ENCODE data around the gene RIPOR3.
A peak's percentile ranks its signal among the peaks of the same experiment; 100 is the strongest.

RIPOR3 gene, protein sequence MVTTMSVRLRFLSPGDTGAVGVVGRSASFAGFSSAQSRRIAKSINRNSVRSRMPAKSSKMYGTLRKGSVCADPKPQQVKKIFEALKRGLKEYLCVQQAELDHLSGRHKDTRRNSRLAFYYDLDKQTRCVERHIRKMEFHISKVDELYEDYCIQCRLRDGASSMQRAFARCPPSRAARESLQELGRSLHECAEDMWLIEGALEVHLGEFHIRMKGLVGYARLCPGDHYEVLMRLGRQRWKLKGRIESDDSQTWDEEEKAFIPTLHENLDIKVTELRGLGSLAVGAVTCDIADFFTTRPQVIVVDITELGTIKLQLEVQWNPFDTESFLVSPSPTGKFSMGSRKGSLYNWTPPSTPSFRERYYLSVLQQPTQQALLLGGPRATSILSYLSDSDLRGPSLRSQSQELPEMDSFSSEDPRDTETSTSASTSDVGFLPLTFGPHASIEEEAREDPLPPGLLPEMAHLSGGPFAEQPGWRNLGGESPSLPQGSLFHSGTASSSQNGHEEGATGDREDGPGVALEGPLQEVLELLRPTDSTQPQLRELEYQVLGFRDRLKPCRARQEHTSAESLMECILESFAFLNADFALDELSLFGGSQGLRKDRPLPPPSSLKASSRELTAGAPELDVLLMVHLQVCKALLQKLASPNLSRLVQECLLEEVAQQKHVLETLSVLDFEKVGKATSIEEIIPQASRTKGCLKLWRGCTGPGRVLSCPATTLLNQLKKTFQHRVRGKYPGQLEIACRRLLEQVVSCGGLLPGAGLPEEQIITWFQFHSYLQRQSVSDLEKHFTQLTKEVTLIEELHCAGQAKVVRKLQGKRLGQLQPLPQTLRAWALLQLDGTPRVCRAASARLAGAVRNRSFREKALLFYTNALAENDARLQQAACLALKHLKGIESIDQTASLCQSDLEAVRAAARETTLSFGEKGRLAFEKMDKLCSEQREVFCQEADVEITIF

DNA sequence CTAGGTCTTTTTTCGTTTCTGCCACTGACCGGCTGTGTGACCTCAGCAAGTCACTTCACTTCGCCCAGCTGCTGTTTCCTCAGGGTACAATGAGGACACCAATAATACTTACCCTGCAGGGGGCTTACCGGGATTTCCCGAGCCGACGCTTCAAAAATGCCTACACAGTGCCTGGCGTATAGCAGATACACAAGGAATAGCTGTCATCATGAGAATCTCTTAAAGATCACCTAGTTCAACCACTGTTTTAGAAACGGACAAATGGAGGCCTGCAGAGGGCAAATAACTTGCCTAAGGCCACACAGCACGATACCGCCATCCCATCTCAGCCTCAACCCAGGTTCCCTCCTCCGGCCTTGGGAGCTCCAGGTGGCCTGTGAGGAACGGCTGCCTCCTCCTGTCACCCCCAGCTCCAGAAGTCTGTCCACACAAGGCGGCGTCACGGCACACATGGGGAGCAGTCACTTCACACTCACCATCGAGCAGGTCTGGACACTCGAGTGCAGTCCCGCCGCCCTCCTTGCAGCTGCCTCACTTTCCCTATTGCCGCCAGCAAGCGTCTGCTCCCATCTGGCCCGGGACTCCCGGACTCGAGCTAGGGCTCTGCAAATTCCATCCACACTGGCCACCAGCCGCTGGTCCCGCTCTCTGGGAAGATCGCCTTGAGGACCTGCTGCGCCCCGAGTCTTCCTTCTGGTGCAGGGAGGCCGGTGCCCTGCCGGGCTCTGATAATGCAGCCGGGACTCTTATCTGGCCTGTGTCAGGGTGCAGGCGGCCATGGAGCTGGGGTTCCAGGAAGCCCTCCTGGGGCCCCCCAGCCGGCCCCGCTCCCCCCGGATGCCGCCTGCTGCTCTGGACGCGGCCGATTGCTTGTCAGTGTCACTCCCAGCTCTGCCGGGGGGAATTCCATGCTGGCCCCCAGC is at the start of gene RIPOR3:
TSS of gene RIPOR3 (minus strand) at position 893 of the 923 bp plus-strand sequence. CDS start at position 479, 414 bp downstream.
- no peak for DNase-seq

DNA sequence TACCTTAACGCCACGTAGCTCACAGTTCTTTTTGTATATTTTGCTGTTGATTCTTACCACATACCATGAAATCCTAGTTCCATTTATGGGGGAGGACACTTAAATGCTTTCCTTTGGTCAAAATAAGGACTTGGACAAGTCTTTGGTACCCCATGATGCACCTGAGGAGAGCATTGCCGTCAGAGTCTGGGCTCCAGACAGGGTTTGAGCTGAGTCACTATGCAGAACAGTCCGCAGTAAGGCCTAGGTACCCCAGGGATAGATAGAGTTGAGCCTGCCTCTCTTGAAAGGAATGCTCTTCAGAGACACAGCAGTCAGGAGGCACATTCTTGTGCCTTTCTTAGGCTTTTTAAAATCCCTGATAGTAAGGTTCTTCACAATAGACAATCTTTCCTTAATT is 46.0 kb upstream of the RIPOR3 start:
- DNase-seq: no peak

DNA sequence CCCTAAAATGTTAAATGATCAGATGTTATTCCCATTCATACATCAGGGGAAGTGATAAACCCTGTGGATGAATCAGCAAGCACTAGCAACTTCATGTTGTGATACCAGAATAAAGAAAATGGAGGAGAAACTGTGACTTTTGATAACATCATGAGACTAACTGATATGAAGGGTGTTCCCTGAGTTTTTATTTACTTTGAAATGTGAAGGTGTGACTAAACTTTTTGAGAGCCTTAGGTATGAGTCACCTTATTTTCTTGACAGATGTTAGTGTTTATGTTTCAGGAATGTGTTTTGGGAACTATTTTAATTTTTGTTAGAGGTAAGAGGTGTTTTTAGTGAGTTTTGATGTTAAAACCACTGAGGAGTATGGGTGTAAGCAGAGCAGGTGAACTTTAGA is 44.5 kb upstream of the RIPOR3 start:
- no peak for DNase-seq

DNA sequence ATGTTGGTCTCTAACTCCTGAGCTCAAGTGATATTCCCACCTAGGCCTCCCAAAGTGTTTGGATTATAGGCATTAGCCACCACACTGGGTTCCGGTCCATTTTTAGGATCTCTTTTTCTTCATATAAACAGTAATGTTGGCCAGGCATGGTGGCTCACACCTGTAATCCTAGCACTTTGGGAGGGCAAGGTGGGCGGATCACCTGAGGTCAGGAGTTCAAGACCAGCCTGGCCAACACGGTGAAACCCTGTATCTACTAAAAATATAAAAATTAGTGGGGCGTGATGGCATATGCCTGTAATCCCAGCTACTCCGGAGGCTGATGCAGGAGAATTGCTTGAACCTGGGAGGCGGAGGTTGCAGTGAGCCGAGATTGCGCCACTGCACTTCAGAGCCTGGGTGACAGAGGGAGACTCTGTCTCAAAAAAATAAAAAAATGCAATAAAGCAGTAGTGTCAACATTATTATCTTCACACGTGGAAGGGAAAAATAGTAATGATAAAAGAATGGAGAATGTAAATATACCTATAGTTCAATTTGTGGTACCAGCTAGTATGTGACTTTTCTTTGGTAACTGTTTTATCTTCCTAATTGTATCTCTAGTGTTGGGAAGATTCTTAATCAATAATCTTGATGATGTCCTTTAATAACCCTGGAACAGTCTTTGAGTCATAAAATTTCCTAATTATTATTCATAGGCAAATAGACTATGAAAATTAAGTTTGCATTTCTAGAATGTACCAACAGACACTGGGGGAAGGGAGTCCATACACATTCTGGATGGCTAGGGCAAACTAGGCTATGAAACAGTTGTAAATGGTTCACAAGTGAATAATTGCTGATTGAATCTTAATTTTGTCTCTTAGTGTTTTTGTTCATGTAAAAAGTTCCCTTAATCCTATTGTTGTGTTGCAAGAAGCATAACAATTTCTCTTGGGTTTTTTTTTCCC is 43.7 kb upstream of the RIPOR3 start:
- no peak for DNase-seq

DNA sequence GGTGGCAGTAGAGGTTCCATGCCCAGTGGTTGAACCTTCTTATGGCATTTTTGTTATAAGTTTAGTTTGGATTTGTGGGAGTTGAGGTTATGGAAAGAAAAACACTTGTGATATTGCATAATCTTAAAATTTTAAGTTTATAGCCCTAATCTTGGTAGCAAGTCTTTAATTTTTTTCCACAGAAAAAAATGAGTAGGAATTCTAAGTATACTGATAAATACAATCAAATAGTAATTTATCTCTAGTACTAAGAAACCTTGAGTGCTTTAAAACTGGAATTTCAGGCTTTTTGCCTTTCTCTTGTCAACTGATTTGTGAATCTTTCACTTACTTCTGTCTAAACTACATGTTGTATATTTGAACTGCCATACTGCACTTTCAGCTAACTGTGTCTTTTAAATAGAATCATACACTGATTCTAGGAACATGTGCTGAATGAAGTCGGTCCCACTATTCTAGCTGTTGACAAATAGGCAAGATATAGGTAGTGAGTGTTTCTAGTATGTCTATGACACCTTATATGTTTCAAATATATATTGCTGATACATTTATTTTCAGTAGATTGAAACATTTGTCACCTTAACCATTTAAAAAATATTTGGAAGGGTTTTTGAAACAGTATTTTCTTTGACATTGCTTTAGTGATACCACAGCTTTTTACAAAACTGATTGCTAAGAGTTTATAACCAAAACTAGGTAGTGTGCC is 42.5 kb upstream of the RIPOR3 start:
- no peak for DNase-seq

DNA sequence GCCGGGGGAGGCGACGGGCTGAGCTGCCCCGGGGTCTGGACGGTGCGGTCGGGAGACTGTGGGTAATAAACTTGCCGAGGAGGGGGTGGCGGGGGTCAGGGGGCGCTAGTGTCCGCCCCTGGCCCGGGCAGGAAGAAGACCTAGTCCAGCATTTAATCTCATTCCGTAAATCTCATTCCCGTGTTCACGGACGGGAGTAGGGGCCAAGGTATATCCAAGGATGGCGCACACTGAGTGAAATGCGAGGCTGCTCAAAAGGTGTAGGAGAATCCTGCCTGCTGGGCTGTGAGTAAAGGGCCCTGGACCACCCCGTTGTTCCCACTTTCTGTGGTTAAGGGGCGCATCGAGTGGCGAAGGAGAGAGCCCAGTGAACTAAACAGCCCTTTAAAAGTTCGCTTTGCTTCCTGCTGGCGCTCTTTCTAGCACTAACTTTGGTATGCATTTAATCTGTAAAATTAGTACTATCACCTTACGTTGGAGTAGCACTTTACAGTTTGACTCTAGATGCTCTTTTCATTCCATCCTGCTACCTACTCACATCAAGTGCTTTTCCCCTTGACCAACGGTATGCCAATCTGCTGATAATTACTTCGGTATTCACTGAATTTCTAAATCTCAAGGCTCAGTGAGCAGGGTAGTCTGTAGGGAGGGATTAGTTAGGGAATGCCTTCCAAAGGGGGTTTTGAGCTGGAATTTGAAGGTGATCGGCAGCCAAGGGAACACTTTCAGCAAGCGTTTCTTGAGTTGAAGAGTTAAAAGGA is 40.8 kb upstream of the RIPOR3 start:
- DNase-seq: peak; percentile 2

DNA sequence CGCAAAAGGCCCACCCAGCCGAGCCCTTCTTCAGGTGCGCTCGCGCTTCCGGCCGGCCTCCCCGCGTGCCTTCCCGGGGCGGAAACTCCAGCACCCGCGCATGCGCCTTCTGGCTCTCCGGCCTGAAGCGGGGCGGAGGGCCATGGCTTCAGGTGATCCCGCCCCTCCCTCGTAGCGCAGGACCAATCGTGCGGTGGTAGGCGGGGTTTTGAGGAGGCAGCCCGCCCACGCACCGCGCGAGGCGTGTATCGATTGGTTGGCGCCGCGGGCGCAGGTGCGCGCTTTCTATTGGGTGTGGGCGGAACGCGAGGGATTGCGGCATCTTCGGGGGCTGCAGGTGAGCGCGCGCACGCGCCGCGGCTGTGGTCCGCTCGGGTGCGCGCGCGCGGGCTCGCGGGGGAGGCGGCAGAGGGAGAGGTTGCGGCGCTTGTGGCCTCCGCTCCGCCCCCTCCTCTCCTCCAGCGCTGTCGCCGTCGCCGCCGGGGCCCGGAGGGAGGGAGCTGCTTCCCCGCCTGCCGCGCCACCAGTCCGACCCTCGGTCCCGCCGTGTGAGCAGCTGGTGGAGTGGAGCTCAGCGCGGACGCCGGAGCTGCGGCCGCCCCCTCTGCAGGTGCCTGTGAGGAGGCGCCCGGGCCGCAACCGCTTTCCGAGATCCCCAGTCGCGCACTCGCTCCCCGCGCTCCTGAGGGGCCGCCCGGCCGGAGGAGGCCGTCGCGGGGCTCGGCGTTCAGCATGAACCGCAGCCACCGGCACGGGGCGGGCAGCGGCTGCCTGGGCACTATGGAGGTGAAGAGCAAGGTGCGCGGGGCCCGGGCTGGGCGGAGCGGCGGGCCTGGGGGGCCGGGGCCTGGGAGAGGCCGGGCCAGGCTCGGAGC is 40.0 kb upstream of the RIPOR3 start, which contains the start of gene PARD6B:
TSS of gene PARD6B (plus strand) at position 526 of the 875 bp plus-strand sequence. CDS start at position 733, 207 bp downstream.
- peak; percentile 99 for DNase-seq

DNA sequence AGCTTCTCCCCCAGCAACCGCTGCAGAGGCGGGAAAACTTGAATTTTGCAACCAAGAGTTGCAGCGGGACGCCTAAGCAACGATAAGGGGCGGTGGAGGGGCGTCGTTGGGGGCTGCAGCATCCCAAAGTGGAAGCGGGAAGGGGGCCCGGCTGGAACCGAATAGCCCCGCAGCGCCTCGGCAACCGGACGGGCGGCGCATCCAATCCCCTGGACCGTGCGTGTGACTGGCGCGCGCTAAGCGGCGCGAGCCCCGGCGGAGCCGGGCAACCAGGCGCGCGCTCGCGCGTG is 39.4 kb upstream of the RIPOR3 start:
- no peak for DNase-seq

DNA sequence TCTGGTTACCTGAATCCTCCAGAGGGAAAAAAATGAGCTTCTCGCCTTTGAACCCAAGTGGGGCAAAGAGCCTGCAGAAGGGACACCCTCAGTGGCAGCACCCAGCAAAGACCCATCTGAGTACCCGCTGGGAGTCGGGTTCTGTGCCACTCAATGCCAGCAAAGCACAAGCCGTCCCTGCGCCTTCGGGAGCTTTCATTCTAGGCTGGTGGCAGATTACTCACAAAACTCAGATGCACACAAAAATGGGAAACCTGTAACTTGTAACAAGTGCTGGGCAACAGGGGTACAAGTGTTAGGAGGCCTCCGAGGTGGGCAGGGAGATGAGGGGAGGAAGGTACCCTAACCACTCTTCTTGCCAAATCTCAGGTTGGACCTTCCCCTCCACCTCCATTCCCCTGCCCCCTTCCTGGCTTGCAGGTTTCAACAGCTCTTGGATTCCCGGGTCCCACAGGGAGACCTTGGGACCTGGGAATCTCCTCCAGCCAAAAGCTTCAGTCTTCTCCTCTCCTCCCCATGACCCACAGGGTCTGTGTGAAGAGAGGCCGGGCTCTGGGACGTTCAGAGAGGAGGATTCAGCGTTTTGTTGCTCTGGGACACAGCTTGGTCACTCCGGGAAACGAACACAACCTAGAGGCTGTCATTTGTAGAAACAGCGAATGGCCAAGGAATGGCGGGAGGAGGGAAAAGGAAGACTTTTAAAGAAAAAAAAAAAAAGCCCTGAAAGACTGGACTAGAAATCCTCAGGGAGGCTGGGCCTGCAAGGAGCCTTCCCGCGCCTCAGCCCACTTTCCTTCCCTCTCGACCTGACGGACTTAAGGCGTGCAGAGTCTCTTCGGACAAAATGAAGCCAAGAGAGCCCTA is 38.8 kb upstream of the RIPOR3 start:
- DNase-seq: no peak

DNA sequence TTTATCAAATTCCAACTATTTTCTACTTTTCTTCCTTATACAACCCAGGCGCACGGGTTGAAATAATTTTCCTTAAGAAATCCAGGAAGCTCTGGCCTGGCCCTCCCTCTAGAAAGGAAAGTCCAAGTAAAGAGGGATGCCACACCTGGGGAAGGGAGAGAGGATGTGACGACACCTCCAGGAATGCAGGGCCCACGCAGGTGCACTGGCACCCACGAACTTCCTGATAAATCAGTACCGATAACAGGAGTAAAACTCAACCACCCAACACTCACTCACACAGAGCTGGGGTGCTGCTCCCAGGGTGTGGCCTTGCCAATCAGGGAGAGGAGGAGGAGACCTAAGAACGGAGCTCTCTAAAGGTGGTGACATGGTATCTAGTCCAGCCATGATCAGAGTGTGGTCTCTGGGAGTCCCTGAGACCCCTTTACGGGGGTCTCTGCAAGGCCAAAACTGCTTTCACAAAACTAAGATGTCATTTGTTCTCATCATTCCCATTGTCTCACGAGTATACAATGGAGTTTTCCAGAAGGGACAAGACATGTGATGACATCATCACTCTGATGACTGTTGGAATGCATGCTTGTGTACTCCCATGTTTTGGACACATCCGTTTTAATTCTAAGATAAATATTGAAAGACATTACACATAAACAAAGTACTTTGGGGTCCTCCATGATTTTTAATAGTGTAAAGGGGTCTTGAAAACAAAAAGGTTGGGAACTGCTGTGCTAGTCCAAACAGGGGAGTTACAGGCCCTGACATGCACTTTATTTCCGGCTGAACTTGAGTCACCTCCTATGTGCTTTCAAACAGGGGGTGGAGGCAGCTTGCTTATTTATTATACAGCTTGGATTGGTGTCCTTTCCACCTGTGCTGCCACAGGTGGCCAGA is 37.9 kb upstream of the RIPOR3 start:
- DNase-seq: no peak

DNA sequence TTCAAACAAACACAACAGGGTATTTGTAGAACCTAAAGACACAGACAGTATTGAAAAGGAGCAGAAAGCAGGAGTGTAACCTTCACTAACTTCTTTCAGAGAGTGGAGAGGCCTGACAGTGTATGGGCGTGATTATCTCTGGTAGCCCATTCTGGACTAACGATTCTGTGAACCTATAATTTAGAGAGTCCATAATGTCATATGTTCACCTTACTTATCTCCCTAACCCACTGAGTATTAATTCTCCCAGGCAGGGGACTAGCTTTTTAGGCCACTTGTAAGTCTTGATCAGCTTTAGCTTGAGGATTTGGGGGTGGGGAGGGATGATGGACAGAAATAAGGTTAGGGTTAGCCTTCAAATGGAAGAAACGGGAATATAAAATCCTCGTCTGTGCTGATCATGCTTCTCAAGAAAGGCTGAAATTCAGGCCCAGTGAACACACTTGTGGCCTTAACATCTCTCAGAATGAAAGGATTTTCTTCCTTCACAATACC is 37.2 kb upstream of the RIPOR3 start:
- DNase-seq: no peak

DNA sequence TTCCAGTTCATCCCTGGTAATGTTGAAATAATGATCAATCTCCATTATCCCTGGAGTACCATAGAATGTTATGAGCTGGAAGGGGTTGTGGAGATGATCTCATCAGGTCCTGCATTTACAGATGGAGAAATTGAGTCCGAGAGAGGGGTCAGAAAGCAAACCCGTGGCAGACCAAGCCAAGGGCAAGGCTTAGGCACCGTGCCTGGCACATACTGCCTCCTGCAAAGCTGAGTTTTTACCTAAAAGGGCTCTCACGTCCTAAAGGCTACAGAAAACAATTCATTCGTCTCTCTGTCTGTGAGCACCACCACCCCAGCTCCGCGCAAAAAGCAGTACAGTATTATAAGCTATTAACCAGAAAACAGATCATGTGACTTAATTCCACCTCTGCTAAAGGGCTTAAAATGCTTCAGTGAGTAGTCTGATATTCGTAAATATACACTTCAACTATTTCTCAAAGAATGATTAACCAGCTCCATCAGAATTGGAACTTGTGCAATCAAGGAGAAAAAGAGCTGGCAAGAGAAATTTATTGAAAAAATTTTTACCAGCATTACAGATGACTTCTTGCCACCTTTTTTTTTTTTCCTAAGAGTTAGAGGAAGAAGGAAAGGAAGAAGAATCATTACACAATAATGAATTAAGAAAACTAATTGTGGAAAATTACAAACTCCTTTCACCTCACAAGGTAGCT is 36.6 kb upstream of the RIPOR3 start:
- DNase-seq: no peak

DNA sequence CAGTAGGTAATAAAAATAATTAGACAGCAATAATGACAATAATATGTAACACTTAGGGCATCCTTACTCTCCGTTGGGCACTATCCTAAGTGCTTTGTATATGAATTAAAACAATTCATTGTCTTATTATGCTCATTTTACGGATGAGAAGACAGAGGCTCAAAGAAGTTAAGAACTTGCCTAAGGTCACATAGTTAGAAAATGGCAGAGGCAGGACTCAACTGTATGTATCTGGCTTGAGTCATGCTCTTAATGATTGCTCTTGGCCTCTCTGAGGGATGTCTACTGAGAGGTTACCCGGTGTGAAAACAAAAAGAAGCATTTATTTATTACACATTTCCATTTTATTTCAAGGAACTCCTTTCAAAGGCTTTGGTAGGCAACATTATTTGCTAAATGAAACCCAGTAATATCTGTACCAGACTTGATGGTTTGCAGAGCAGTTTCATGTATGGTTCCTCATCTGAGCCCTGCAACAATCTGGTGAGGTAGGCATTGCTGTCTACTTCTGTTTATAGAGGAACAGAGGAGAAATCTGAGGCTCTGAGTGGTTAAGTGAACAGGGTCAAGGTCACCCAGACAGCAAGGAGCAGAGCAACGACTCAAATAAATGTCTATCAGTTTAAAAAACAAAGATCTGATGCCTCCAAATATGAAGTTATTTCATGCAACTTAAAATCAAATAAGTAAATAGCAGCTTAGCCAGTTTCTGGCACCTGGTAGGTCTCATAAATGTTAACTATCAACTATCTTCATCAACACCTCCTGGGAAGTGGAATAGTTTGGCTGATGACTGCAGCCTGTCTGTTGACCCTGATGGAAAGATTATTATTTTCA is 35.8 kb upstream of the RIPOR3 start:
- DNase-seq: no peak

DNA sequence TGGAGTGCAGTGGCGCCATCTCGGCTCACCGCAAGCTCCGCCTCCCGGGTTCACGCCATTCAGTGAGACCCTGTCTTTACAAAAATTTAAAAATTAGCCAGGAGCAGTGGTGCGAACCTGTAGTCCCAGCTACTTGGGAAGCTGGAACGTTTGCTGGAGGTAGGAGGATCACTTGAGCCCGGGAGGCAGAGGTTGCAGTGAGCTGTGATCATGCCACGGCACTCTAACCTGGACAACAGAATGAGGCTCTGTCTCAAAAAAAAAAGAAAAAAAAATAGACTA is 34.3 kb upstream of the RIPOR3 start:
- DNase-seq: no peak
